Suprapubic skin (tissue), 4 donors: ENCODE results near the gene CADM1. TPM values are rescaled to one million over a fixed set of nuclear protein-coding genes. Genes with fewer than 3 reads are reported as not detected.

ENCODE experiments used
- DNase-seq, 2 donors: peaks; one replicate each; pipeline ENCODE4 v3.0.0-alpha.2; 2019; ENCODE audit warnings: low spot score in 2 of 2
- H3K27ac ChIP-seq: fragments of 200-600 bp; sonication (generic); one replicate; pipeline ENCODE4 v1.5.1; 2019
- H3K27me3 ChIP-seq: fragments of 200-600 bp; sonication (generic); one replicate; pipeline ENCODE4 v1.5.1; 2019
- H3K36me3 ChIP-seq: fragments of 200-600 bp; sonication (generic); one replicate; pipeline ENCODE4 v1.5.1; 2019
- H3K4me1 ChIP-seq: fragments of 200-600 bp; sonication (generic); one replicate; pipeline ENCODE4 v1.5.1; 2019
- H3K4me3 ChIP-seq: fragments of 200-600 bp; sonication (generic); one replicate; pipeline ENCODE4 v1.5.1; 2019; ENCODE audit warnings: mild to moderate bottlenecking
- H3K9me3 ChIP-seq: fragments of 200-600 bp; sonication (generic); one replicate; pipeline ENCODE4 v1.5.1; 2019
- EP300 ChIP-seq: sonication (generic); formaldehyde crosslinking; IDR thresholded peaks from one replicate; pipeline ENCODE4 v1.6.1; 2017; ENCODE audit warnings: antibody characterized with exemption
- POLR2A ChIP-seq, 2 donors: fragments of 450-650 bp; IDR thresholded peaks; one replicate each; pipeline ENCODE4 v1.6.1; 2017; ENCODE audit warnings: antibody characterized with exemption in 2 of 2, mild to moderate bottlenecking in 2 of 2, moderate library complexity in 2 of 2
- POLR2AphosphoS5 ChIP-seq, 3 donors: sonication (generic); formaldehyde crosslinking; IDR thresholded peaks; one replicate each; pipeline ENCODE4 v1.6.1; 2017; ENCODE audit warnings: antibody characterized with exemption in 3 of 3
- WGBS: methylation state at CpG from one replicate; pipeline ENCODE4 v1.1.5; 2018; 5-methylcytosine and 5-hydroxymethylcytosine counted together
- total RNA-seq, 4 donors: library from RNA; depleted of rRNA; stranded (reverse); fragments of >200 nt; gene quantifications; one replicate each; pipeline ENCODE4 v1.1.0, GENCODE V29; 2016
- TF ChIP-seq, protein P1 (sequence below), 2 donors: fragments of 200-600 bp in 1 of 2; fragments of 450-650 bp in 1 of 2; sonication (generic) in 1 of 2; IDR thresholded peaks; one replicate each; pipeline ENCODE4 v1.5.1; 2016 to 2019; ENCODE audit warnings: antibody characterized with exemption in 2 of 2, mild to moderate bottlenecking in 1 of 2, moderate library complexity in 1 of 2

Gene CADM1
- total RNA-seq, 4 donors from 2014 or later = 13.3 to 26.2 (median 15.3) TPM

DNA sequence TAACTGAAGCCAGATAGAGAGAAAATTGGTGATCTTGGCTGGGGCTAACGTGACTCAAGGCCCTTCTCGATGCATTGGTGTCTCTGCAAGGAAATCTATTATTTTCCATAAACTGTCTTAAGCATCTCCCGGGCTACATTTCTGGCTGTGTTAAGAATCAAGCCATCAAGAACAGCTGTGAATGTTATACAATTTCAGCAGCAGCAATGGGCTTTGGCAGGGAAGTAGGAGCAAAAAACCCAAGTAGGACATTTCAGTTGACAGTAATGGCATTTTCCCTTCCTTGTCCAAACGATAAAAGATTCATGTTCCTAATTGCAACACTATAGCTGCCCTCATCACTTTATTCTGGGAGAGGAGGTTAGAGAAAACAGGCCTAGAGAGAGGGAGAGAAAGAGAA, 335.0 kb downstream of the CADM1 start:
- TF ChIP-seq EP300 (no peak), POLR2AphosphoS5 (IDR thresholded peaks at IDR 0.05) (no peak), POLR2A (IDR thresholded peaks at IDR 0.05) (no peak)
- TF ChIP-seq, protein P1, sequence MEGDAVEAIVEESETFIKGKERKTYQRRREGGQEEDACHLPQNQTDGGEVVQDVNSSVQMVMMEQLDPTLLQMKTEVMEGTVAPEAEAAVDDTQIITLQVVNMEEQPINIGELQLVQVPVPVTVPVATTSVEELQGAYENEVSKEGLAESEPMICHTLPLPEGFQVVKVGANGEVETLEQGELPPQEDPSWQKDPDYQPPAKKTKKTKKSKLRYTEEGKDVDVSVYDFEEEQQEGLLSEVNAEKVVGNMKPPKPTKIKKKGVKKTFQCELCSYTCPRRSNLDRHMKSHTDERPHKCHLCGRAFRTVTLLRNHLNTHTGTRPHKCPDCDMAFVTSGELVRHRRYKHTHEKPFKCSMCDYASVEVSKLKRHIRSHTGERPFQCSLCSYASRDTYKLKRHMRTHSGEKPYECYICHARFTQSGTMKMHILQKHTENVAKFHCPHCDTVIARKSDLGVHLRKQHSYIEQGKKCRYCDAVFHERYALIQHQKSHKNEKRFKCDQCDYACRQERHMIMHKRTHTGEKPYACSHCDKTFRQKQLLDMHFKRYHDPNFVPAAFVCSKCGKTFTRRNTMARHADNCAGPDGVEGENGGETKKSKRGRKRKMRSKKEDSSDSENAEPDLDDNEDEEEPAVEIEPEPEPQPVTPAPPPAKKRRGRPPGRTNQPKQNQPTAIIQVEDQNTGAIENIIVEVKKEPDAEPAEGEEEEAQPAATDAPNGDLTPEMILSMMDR (IDR thresholded peaks at IDR 0.05) = no peak
- Histone ChIP-seq H3K36me3 (no peaks in the 10 kb centered on the region), H3K4me1 (peaks cover 10% of the 10 kb centered on the region), H3K27me3 (peaks cover 4% of the 10 kb centered on the region), H3K9me3 (no peaks in the 10 kb centered on the region), H3K4me3 (no peak overlapping the region), H3K27ac (no peak overlapping the region)
- no peak for DNase-seq
- WGBS = 50% methylated on average over 4 of the region's 4 CpGs

DNA sequence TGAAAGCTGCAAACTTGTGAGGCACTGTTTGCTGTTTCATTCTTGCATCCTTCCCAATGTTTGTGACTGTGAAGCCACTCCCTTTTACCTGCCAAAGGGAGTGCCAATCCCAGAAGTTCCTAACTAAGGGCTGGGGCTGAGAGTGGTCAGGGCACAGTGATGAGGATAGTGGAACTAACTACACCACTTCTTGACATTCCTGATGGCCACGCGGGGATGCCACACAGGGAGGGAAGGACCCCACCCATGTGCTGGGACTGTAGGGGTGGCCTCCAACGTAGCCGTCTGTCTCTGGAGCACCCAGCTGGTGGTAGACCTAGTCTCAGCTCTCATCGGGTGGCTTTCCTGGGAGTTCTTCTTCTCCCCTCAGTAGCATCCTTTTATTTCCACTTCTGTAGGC, 335.5 kb downstream of the CADM1 start:
- Histone ChIP-seq H3K27me3 (peaks cover 4% of the 10 kb centered on the region), H3K27ac (no peak overlapping the region), H3K4me3 (no peak overlapping the region), H3K4me1 (peaks cover 10% of the 10 kb centered on the region), H3K9me3 (no peaks in the 10 kb centered on the region), H3K36me3 (no peaks in the 10 kb centered on the region)
- TF ChIP-seq, protein P1 (IDR thresholded peaks at IDR 0.05) = no peak
- no peak for TF ChIP-seq POLR2A (IDR thresholded peaks at IDR 0.05)
- TF ChIP-seq EP300 = no peak
- no peak for TF ChIP-seq POLR2AphosphoS5 (IDR thresholded peaks at IDR 0.05)
- 55% methylated on average over 5 of the region's 5 CpGs for WGBS
- DNase-seq = no peak

DNA sequence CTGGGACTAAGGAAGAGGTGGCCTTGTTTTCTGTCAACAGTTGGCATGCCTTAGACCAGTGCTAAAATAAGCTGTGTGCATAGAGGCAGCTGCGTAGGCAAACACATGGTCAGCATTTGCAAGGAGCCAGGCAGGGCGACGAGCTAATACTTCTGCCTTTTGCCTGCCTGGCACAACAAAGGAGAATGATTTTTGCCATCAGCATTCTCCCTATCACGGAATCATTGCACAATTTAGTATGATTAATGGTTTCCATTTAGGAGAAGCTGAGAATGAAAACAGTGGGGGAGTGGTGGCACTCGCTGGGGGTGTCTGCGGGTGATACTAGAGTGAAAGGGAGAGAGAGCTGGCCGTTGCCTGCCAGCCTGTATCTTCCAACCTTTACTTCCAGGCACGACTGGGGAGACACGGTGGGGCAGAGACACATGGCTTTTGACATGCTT, 336.0 kb downstream of the CADM1 start:
- TF ChIP-seq, protein P1 (IDR thresholded peaks at IDR 0.05) = no peak
- TF ChIP-seq POLR2AphosphoS5 (IDR thresholded peaks at IDR 0.05) (no peak), POLR2A (IDR thresholded peaks at IDR 0.05) (no peak), EP300 (no peak)
- DNase-seq = no peak
- H3K27ac ChIP-seq = no peak overlapping the region
- H3K36me3 ChIP-seq = no peaks in the 10 kb centered on the region
- peaks cover 4% of the 10 kb centered on the region for H3K27me3 ChIP-seq
- peaks cover 10% of the 10 kb centered on the region for H3K4me1 ChIP-seq
- H3K9me3 ChIP-seq = no peaks in the 10 kb centered on the region
- 44% methylated on average over 9 of the region's 9 CpGs for WGBS
- H3K4me3 ChIP-seq = no peak overlapping the region

DNA sequence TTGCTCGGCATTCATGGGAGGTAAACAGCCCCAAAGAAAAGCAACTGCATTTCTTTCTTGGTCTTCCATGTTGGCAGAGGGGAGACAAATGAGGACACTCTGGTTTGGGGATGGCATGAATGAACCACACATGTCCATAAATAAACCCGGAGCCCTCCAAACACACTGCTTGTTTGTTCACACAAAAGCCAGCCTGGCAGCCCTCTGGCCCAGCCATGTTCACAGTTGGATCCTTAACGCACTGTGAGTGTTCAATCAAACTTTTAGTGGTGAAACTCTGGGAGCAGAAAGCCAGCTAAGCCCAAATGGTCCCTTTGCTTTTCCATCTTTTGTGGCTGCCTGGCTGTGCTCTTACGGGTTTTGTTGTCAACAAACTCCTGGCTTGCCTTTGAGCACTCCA, 336.8 kb downstream of the CADM1 start:
- TF ChIP-seq EP300 (no peak), POLR2AphosphoS5 (IDR thresholded peaks at IDR 0.05) (no peak), POLR2A (IDR thresholded peaks at IDR 0.05) (no peak)
- TF ChIP-seq, protein P1 (IDR thresholded peaks at IDR 0.05) = no peak
- WGBS = 74% methylated on average over 4 of the region's 4 CpGs
- no peak overlapping the region for H3K4me3 ChIP-seq
- peaks cover 5% of the 10 kb centered on the region for H3K27me3 ChIP-seq
- no peaks in the 10 kb centered on the region for H3K36me3 ChIP-seq
- no peak for DNase-seq
- peaks cover 10% of the 10 kb centered on the region for H3K4me1 ChIP-seq
- no peaks in the 10 kb centered on the region for H3K9me3 ChIP-seq
- no peak overlapping the region for H3K27ac ChIP-seq

DNA sequence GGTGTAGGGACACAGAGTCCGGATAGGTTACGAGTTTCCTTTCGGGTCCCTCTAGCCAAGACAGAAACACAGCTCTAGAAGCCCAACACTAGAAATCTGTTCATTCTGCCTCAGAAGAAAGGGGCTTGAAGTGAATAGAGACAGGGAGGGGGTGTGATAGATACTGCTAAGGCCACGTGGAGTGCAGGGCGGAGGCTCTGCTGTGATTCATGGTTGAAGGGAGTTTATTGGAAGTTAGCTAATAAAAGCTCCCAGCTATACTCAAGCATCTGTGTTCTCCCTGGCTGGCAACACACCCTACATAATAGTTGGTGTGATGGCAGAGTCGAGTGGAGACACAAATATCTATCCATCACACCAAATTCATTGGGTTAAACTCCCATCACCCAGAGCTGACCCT, 337.4 kb downstream of the CADM1 start:
- 58% methylated on average over 6 of the region's 6 CpGs for WGBS

DNA sequence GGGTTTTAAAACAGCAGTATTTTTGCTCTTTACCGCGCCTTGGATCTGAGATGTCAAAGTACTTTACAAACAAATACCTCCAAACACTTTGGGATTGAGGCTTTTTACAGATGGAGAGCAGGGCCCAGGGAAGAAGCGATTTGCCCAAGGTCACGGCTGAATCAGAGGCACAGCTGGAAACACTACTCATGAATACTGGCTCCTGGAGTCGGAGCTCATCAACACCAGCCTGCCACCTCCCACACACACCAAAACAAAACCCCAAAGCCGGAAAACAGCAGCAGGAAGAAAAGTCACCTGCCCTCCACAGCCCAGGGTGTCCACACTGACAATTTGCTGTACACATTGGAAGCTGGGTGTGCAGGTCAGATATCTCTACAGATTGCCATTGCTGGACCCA, 339.4 kb downstream of the CADM1 start:
- WGBS = 51% methylated on average over 6 of the region's 6 CpGs
- Histone ChIP-seq H3K4me1 (peaks cover 10% of the 10 kb centered on the region), H3K27ac (no peak overlapping the region), H3K4me3 (no peak overlapping the region), H3K27me3 (peaks cover 16% of the 10 kb centered on the region), H3K9me3 (no peaks in the 10 kb centered on the region), H3K36me3 (no peaks in the 10 kb centered on the region)
- no peak for TF ChIP-seq POLR2A (IDR thresholded peaks at IDR 0.05)
- TF ChIP-seq POLR2AphosphoS5 (IDR thresholded peaks at IDR 0.05) = no peak
- no peak for TF ChIP-seq EP300
- TF ChIP-seq, protein P1 (IDR thresholded peaks at IDR 0.05) = no peak
- DNase-seq = no peak

More for the DNA sequence above, 337.4 kb downstream of the CADM1 start:
- Histone ChIP-seq H3K27ac (no peak overlapping the region), H3K4me1 (peaks cover 10% of the 10 kb centered on the region), H3K4me3 (no peak overlapping the region), H3K27me3 (peaks cover 11% of the 10 kb centered on the region), H3K9me3 (no peaks in the 10 kb centered on the region), H3K36me3 (no peaks in the 10 kb centered on the region)
- TF ChIP-seq POLR2A (IDR thresholded peaks at IDR 0.05) (no peak), EP300 (no peak), POLR2AphosphoS5 (IDR thresholded peaks at IDR 0.05) (no peak)
- no peak for DNase-seq
